Glutamatergic neuron (in vitro differentiated cells): Measurements from ENCODE around the gene CCDC178. TPM values are rescaled to one million over a fixed set of nuclear protein-coding genes. Genes with fewer than 3 reads are reported as not detected.

ENCODE experiments used
- DNase-seq: peaks from one replicate; pipeline ENCODE4 v3.0.0; 2022
- H3K27ac Mint-ChIP-seq: one replicate; pipeline ENCODE4 v1.8.0; 2020; ENCODE audit warnings: mild to moderate bottlenecking, mixed read lengths, inconsistent platforms; ENCODE audit not compliant: unreplicated experiment
- H3K27me3 Mint-ChIP-seq: one replicate; pipeline ENCODE4 v1.8.0; 2020; ENCODE audit warnings: mild to moderate bottlenecking, moderate library complexity, mixed read lengths, inconsistent platforms; ENCODE audit not compliant: unreplicated experiment
- H3K36me3 Mint-ChIP-seq: one replicate; pipeline ENCODE4 v1.8.0; 2020; ENCODE audit warnings: mild to moderate bottlenecking, mixed read lengths, inconsistent platforms; ENCODE audit not compliant: unreplicated experiment
- H3K4me1 Mint-ChIP-seq: one replicate; pipeline ENCODE4 v1.8.0; 2020; ENCODE audit warnings: mild to moderate bottlenecking, low read depth, mixed read lengths, inconsistent platforms; ENCODE audit not compliant: unreplicated experiment
- H3K4me3 Mint-ChIP-seq: one replicate; pipeline ENCODE4 v1.8.0; 2020; ENCODE audit warnings: mild to moderate bottlenecking, mixed read lengths, inconsistent platforms; ENCODE audit not compliant: unreplicated experiment
- H3K9me3 Mint-ChIP-seq: one replicate; pipeline ENCODE4 v1.8.0; 2020; ENCODE audit warnings: mild to moderate bottlenecking, moderate library complexity, mixed read lengths, inconsistent platforms; ENCODE audit not compliant: unreplicated experiment
- CTCF ChIP-seq: fragments of 200-600 bp; sonication (generic); IDR thresholded peaks from one replicate; pipeline ENCODE4 v1.5.0; 2021; ENCODE audit not compliant: partially characterized antibody, unreplicated experiment
- total RNA-seq: library from RNA; stranded (reverse); fragmentation: NEBNext Ultra II Directional; extraction: Animal tissue kit (Norgen Biotek cat#: 25700); gene quantifications from one replicate; pipeline ENCODE4 v1.2.1, GENCODE V29; 2021; ENCODE audit not compliant: unreplicated experiment

The CCDC178 gene
- total RNA-seq, 1 donor from 2014 or later = not detected

- Mint-ChIP-seq H3K4me1 (no peaks in the 10 kb centered on the region), H3K27ac (no peak overlapping the region), H3K9me3 (no peaks in the 10 kb centered on the region), H3K36me3 (no peaks in the 10 kb centered on the region), H3K27me3 (no peaks in the 10 kb centered on the region), H3K4me3 (no peak overlapping the region)
- TF ChIP-seq CTCF = no peak
- no peak for DNase-seq
These were observed 400.3 kb downstream of the CCDC178 start for GRCh38 chr18:33040213-33040612.

- H3K36me3 Mint-ChIP-seq = no peaks in the 10 kb centered on the region
- TF ChIP-seq CTCF = no peak
- H3K9me3 Mint-ChIP-seq = no peaks in the 10 kb centered on the region
- no peak for DNase-seq
- H3K4me3 Mint-ChIP-seq = no peak overlapping the region
- H3K27ac Mint-ChIP-seq = no peak overlapping the region
- no peaks in the 10 kb centered on the region for H3K27me3 Mint-ChIP-seq
- H3K4me1 Mint-ChIP-seq = no peaks in the 10 kb centered on the region
These were observed 405.6 kb downstream of the CCDC178 start for GRCh38 chr18:33034945-33035344.

- TF ChIP-seq CTCF = no peak
- no peak for DNase-seq
- Mint-ChIP-seq H3K27ac (no peak overlapping the region), H3K4me3 (no peak overlapping the region), H3K4me1 (no peaks in the 10 kb centered on the region), H3K36me3 (no peaks in the 10 kb centered on the region), H3K9me3 (no peaks in the 10 kb centered on the region), H3K27me3 (no peaks in the 10 kb centered on the region)
These were observed 406.3 kb downstream of the CCDC178 start for GRCh38 chr18:33034212-33034611.

- no peak for DNase-seq
- TF ChIP-seq CTCF = peak; percentile 49
- Mint-ChIP-seq H3K36me3 (no peaks in the 10 kb centered on the region), H3K27ac (no peak overlapping the region), H3K9me3 (no peaks in the 10 kb centered on the region), H3K4me1 (no peaks in the 10 kb centered on the region), H3K27me3 (no peaks in the 10 kb centered on the region), H3K4me3 (no peak overlapping the region)
These were observed 418.2 kb downstream of the CCDC178 start for GRCh38 chr18:33022370-33022769.

- TF ChIP-seq CTCF = no peak
- Mint-ChIP-seq H3K4me3 (no peak overlapping the region), H3K4me1 (no peaks in the 10 kb centered on the region), H3K27ac (no peak overlapping the region), H3K27me3 (no peaks in the 10 kb centered on the region), H3K9me3 (no peaks in the 10 kb centered on the region), H3K36me3 (no peaks in the 10 kb centered on the region)
- DNase-seq = no peak
These were observed 419.6 kb downstream of the CCDC178 start for GRCh38 chr18:33020877-33021276.
